HS-27A (cell line): ENCODE measurements around the gene GALNT9.

Source experiments
- DNase-seq: peaks from one replicate; pipeline ENCODE4 v3.0.0-alpha.2; 2012; ENCODE audit warnings: low read depth, missing footprints

GALNT9 gene

DNA sequence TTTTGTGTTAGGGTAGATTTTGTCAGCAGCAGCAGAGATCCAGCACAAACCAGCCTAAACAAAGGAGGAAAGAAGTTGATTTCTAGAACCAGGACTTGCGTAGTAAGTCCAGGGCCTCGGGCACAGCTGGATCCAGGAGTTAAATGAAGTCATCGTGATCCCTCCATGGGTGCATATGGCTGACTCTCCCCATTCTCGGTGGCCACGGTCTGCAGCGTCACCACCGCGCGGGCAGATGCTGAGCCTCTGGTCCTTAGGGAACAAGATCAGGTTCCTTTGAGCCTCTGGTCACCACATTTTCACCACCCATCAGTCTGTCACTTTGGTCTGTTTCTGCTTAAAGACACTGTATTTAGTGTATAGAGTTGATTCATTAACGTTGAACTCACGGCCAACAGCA lies 14.8 kb upstream of the GALNT9 start:
- no peak for DNase-seq

- no peak for DNase-seq
These were observed 14.1 kb upstream of the GALNT9 start for GRCh38 chr12:132343294-132344004.

GRCh38 chr12:132342251-132343227 lies 13.2 kb upstream of the GALNT9 start:
- no peak for DNase-seq

DNA sequence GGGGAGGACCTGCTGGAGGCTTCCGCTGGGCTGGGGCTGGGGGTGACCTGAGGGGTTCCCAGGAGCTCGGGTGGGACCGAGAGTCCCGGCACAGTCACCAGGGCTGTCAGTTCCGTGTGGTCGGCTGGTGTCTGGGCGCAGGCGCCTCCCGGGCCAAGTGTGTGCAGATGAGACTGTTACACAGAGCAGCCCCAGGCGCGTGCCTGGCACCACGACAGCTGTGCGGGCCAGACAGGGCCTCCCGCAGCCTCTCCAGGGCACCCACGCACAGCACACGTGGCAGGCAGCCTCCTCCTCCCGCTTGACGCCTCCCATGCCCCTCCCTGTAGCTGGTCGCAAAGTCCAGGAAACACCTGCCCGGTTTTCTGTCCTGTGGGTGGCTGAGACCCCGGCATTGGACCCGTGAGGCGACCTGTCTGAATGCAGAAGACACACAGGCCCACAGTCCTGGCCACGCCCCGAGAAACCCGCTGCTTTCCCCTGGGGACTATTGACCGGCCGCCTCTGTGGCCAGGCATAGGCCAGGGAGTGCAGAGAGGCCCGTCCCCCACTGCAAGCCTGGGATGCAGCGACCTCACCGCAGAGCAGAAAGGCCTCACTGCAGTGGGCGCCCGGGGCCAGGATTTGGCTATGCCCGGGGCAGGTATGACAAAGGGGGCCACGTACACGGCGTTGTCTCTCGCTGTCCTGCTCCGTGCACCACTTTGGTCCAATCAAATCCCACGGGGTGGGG lies 12.1 kb upstream of the GALNT9 start:
- no peak for DNase-seq

DNA sequence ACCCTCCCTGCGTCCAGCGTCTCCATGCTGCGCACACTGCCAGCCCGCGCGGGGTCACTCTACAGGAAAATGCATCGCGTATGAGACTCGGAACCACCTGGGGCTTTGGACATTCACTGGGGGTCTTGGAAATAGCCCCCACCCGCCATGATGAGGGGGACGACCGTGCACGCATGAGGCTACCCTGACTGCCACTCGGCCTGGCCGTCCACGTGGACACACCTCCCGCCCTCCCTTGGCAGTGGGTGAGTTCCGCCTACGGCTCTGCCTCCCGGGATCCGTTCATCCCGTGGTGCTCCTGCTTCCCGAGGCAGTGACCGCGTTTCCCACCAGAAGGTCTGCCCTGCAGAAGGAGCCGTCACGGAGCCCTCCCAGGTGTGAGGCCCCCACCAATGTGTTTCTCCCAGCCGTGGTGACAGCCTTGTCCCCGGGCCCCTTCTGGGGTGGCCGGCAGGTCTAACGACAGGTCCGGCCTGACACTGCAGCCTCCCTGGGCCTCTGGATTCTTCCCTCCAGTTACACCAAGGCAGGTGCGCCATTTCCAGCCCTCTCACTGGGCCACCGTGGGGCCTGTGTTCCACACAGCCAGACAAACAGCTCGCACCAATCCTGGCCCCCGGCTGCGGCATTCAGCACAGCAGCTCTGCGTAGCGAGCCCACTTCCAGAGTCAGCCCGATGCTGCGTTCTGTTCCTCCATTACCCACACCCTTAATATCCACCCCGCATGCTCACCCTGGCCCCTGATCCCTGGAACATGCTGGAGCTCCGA lies 11.1 kb upstream of the GALNT9 start:
- DNase-seq: no peak

DNA sequence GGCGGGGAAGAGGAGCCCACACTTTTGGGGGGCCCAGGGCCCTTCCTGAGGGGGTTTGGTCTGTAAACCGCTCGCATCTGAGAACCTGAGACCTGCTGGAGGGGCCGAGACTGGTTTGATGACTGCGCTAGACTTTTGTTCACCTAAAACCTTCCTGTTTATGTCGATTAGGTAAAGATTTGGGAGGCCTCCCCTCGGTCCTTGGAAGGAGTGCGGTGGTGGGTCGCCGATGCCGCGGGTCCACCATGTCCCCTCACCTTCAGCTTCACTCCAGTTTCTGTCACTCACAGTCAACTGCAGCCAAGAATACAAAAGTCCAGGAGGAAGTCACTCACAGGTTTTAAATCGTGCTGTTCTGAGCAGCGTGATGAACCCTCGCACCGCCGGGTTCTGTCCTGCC lies 10.5 kb upstream of the GALNT9 start:
- no peak for DNase-seq

GRCh38 chr12:132338781-132339180 lies 9.4 kb upstream of the GALNT9 start:
- DNase-seq: no peak

GRCh38 chr12:132338311-132338710 lies 8.9 kb upstream of the GALNT9 start:
- DNase-seq: no peak

DNA sequence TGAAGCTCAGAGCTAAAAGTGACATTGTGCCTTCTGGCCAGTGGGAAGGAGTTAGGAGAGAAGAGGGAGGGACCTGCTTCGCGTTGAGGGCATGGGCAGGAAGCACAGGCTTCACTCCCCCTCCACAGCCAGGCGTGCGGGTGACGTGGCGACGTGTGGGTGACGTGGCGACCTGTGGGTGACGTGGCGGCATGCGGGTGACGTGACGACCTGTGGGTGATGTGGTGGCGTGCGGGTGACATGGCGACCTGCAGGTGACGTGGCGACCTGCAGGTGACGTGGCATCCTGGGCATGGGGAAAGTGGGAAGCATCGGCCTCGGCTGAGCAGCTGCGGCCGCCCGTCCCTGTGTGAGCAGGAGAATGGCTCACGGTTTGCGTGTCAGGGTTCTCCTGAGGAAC lies 8.2 kb upstream of the GALNT9 start:
- DNase-seq: no peak

- DNase-seq: no peak
These were observed 7.3 kb upstream of the GALNT9 start for GRCh38 chr12:132336451-132337413.

- no peak for DNase-seq
These were observed 5.9 kb upstream of the GALNT9 start for GRCh38 chr12:132335179-132335756.

DNA sequence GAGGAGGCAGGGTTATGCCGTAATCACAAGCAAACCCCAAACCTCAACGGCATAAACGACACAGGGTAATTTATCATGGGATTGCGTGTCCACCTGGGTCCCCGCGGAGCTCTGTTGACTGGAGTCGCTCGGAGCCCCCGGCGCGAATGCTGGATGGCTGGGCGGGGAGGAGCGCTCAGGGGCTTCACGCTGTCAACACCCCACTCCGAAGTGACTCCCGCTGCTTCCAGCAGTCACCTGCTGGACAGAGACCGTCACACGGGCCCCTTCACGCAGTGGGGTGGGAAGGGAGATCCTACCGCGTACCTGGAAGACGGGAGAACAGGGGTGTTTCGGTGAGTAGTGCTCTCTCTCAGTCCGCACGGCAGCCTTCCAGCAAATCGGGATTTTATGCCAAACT lies 4.4 kb upstream of the GALNT9 start:
- no peak for DNase-seq

- no peak for DNase-seq
These were observed 3.9 kb upstream of the GALNT9 start for GRCh38 chr12:132333273-132333672.

DNA sequence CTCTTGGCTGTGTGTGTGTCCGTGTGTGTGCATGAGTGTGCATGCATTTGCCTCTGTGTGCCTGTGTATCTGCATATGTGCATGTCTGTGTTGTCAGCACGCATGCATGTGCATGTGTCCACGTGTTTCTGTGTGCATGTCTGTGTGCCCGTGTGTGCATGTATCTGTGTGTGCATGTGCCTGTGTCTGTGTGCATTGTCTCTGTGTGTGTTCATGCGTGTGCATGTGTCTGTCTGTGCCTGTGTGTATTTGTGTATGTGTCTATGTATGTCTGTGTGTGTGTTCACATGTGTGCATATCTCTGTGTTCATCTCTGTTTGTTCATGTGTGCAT lies 1.1 kb upstream of the GALNT9 start:
- no peak for DNase-seq

DNA sequence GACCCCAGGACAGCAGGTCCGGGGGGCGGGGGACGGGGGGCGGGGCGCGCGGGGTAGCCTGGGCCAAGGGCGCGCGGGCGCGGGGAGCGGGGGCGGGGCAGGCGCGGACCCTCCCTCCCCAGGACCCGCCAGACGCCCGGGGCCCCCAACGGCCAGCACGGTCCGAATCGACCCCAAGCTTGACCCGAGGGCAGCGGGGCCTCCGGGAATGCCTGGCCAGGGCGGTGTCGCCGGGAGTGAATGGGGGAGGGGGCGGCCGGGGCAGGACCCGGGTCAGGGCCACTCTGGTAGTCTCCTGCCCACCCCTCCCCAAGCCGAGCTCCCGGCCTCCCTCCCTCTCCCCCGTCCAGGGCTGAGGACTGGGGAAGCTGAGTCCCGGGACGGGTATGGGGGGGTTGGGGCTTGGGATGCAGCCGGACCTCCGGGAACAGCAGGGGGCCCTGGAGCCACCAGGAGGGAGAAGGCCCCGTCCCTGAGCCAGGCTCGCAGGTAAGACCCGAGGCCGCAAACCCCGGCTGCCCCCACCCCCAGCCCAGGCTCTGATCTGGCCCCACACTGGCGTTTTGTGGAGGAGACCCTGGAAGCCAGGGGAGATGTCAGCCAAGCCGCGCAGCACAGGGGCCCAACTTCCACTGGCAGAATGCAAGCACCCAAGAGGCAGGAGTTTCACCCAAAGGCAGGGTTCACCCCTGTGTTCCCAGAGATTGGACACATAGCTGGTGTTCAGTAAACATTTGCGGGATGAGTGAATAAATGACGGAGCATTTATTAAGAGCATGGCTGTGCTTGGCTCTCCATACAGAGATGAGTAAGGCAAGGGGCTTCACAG lies 545 bp upstream of the GALNT9 start:
- no peak for DNase-seq

GRCh38 chr12:132328282-132329029 lies 933 bp downstream of the GALNT9 start:
- no peak for DNase-seq

DNA sequence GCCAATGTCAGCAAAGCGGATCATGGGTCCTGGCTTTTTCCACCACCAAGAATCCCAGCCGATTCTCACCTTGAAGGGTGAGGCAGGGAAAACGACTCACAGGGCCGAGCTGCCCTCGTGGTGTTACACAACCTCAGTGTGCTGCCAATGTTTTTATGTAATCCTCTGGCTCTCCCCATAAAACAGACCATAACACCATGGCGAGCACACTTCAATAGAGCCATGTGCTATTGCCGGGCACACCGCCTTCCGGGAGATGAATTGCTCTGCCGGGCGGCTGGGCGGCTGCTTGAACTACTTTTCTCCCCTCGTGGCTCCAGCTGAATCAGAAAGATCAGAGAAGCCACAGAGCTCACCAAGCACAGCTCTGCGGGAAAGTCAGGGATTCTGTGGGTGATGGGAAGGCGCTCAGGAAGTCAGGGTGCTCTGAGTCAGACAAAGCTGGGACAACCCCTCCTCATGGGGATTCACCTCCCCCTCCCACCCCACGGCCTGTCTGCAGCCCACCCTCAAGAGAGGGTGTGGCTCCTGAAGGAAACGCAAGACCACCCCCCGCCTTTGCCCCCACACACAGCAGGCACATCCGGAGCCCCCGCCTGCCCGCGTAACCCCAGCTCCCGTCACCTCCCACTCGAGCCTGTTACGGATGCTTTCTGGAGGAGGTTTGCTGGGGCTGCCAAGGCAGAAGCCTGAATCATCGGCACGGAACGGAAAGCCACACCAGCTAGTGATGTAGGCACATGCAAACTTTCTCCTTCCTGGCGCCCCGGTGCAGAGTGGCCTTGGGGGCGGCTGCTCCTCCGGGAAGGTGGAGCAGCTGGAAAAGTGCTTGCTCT lies 1.8 kb downstream of the GALNT9 start:
- DNase-seq: no peak

GRCh38 chr12:132326646-132327045 lies 2.7 kb downstream of the GALNT9 start:
- DNase-seq: no peak
